ENCODE results near the gene RNF215. TPM values are rescaled to one million over a fixed set of nuclear protein-coding genes. Genes with fewer than 3 reads are reported as not detected.

The RNF215 gene
- total and polyA plus RNA-seq, 2 of the 13 experiments (the other 11 are each of a cell fraction or from before 2014, with no cell fraction given) = 5.3 to 6.1 TPM

- no peak overlapping the region for H3K4me3 ChIP-seq (replicated peaks in 1 of 3; ENCODE audit: insufficient read depth in 1 of 3, low read depth in 2 of 3, low read length in 3 of 3)
- FAIRE-seq = no peak
Measured at GRCh38 chr22:30385942-30386341, 1.3 kb downstream of the RNF215 start.

GRCh38 chr22:30383061-30383460, 4.2 kb downstream of the RNF215 start:
- ChIA-PET CTCF (ENCODE audit: low intra/inter-chr PET ratio, low total read pairs) (no interaction called here), POLR2A (no interaction called here)
- no TSS peak for BruUV-seq (replicated peaks)
- intact Hi-C loops (cut with micrococcal nuclease; ENCODE audit: unreplicated experiment) (no loop called here), in situ Hi-C loops (cut with HindIII; ENCODE audit: extremely low pct_ligation_motif_present, low pct_unique_long_range_greater_than_20kb) (loop anchor here (25.0 kb wide), 1 partner anchor 271 kb away; no protein-coding TSS in a partner anchor)
- Histone ChIP-seq H3K4me1 (ENCODE audit: insufficient read depth, low read length) (peaks cover 9% of the 10 kb centered on the region), H3K27me3 (ENCODE audit: control insufficient read depth in 1 of 2, insufficient read depth in 2 of 2, low read length in 2 of 2) (no peaks in the 10 kb centered on the region), H3K27ac (ENCODE audit: extremely low read length, insufficient read depth, low read length) (no peak overlapping the region), H3K4me2 (ENCODE audit: low read depth, low read length) (no peak overlapping the region), H3K9me3 (ENCODE audit: low read length) (no peaks in the 10 kb centered on the region), H2AFZ (ENCODE audit: low read length) (no peak overlapping the region), H3K36me3 (replicated peaks in 1 of 2; ENCODE audit: control insufficient read depth in 1 of 2, insufficient read depth in 2 of 2, low read length in 2 of 2) (no peaks in the 10 kb centered on the region; a peak in 1 of 5 replicates), H3K79me2 (ENCODE audit: insufficient read depth, low read length) (no peaks in the 10 kb centered on the region), H3K9ac (ENCODE audit: insufficient read depth, low read depth, low read length) (no peak overlapping the region), H4K20me1 (ENCODE audit: insufficient read depth, low read length) (no peaks in the 10 kb centered on the region), H3K4me3 (replicated peaks in 1 of 3; ENCODE audit: insufficient read depth in 1 of 3, low read depth in 2 of 3, low read length in 3 of 3) (no peak overlapping the region)
- TF ChIP-seq REXO4 (CRISPR knock-in tag; IDR thresholded peaks at IDR 0.05; ENCODE audit: borderline replicate concordance) (no peak), ZNF101 (CRISPR knock-in tag; IDR thresholded peaks at IDR 0.05; ENCODE audit: borderline replicate concordance, low read depth) (no peak), ZFY (CRISPR knock-in tag; IDR thresholded peaks at IDR 0.05) (no peak)
- TF ChIP-seq, protein P1, sequence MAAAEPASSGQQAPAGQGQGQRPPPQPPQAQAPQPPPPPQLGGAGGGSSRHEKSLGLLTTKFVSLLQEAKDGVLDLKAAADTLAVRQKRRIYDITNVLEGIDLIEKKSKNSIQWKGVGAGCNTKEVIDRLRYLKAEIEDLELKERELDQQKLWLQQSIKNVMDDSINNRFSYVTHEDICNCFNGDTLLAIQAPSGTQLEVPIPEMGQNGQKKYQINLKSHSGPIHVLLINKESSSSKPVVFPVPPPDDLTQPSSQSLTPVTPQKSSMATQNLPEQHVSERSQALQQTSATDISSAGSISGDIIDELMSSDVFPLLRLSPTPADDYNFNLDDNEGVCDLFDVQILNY (CRISPR knock-in tag; conservative IDR thresholded peaks at IDR 0.05) = no peak
- DNase-seq (ENCODE audit: low spot score) = no peak
- ATAC-seq = no peak
- WGBS (ENCODE audit: low lambda C conversion rate) = no CpG with 5 or more reads among the region's 3 CpGs
- FAIRE-seq = no peak

More at GRCh38 chr22:30385942-30386341, 1.3 kb downstream of the RNF215 start:
- BruUV-seq (replicated peaks) = no TSS peak
- Histone ChIP-seq H3K27me3 (ENCODE audit: control insufficient read depth in 1 of 2, insufficient read depth in 2 of 2, low read length in 2 of 2) (no peaks in the 10 kb centered on the region), H3K79me2 (ENCODE audit: insufficient read depth, low read length) (no peaks in the 10 kb centered on the region), H4K20me1 (ENCODE audit: insufficient read depth, low read length) (no peaks in the 10 kb centered on the region), H3K9ac (ENCODE audit: insufficient read depth, low read depth, low read length) (no peak overlapping the region), H3K36me3 (replicated peaks in 1 of 2; ENCODE audit: control insufficient read depth in 1 of 2, insufficient read depth in 2 of 2, low read length in 2 of 2) (no peaks in the 10 kb centered on the region), H2AFZ (ENCODE audit: low read length) (no peak overlapping the region), H3K27ac (ENCODE audit: extremely low read length, insufficient read depth, low read length) (no peak overlapping the region), H3K9me3 (ENCODE audit: low read length) (no peaks in the 10 kb centered on the region; the same call in 1 of the 2 replicates), H3K4me2 (ENCODE audit: low read depth, low read length) (peak overlapping the region; percentile 80; the same call in 1 of the 2 replicates), H3K4me1 (ENCODE audit: insufficient read depth, low read length) (peaks cover 9% of the 10 kb centered on the region)
- in situ Hi-C loops (cut with HindIII; ENCODE audit: extremely low pct_ligation_motif_present, low pct_unique_long_range_greater_than_20kb) = loop anchor here (5.0 to 25.0 kb wide), 3 partner anchors 99 to 274 kb away; partner anchors contain the start of gene CASTOR1
- CTCF ChIA-PET (ENCODE audit: low intra/inter-chr PET ratio, low total read pairs) = no interaction called here
- intact Hi-C loops (cut with micrococcal nuclease; ENCODE audit: unreplicated experiment) = no loop called here
- no peak for ATAC-seq
- POLR2A ChIA-PET = no interaction called here
- TF ChIP-seq, protein P2, sequence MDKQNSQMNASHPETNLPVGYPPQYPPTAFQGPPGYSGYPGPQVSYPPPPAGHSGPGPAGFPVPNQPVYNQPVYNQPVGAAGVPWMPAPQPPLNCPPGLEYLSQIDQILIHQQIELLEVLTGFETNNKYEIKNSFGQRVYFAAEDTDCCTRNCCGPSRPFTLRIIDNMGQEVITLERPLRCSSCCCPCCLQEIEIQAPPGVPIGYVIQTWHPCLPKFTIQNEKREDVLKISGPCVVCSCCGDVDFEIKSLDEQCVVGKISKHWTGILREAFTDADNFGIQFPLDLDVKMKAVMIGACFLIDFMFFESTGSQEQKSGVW (CRISPR knock-in tag; IDR thresholded peaks at IDR 0.05; ENCODE audit: borderline replicate concordance) = no peak
- TF ChIP-seq, protein P3, sequence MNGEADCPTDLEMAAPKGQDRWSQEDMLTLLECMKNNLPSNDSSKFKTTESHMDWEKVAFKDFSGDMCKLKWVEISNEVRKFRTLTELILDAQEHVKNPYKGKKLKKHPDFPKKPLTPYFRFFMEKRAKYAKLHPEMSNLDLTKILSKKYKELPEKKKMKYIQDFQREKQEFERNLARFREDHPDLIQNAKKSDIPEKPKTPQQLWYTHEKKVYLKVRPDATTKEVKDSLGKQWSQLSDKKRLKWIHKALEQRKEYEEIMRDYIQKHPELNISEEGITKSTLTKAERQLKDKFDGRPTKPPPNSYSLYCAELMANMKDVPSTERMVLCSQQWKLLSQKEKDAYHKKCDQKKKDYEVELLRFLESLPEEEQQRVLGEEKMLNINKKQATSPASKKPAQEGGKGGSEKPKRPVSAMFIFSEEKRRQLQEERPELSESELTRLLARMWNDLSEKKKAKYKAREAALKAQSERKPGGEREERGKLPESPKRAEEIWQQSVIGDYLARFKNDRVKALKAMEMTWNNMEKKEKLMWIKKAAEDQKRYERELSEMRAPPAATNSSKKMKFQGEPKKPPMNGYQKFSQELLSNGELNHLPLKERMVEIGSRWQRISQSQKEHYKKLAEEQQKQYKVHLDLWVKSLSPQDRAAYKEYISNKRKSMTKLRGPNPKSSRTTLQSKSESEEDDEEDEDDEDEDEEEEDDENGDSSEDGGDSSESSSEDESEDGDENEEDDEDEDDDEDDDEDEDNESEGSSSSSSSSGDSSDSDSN (CRISPR knock-in tag; IDR thresholded peaks at IDR 0.05) = 0 out of 2 replicates have a peak, but pooled peaks have one; percentile 22
- TF ChIP-seq ZBTB38 (CRISPR knock-in tag; IDR thresholded peaks at IDR 0.05) = 0 out of 2 replicates have a peak, but pooled peaks have one; percentile 1
- 92% methylated on average over 9 of the region's 10 CpGs for whole genome bisulfite sequencing (ENCODE audit: low lambda C conversion rate)
- no peak for DNase-seq (ENCODE audit: low spot score)
